Activated CD4-positive, alpha-beta T cell treated with anti-CD3 and anti-CD28 coated beads, Interleukin-2, amount 50 U/mL, for 48 hours (primary cell): ENCODE results near the gene PRPF19.
A peak's percentile ranks its signal among the peaks of the same experiment; 100 is the strongest.

Experiments
- DNase-seq, 2 experiments: peaks; one replicate each; pipeline ENCODE4 v3.0.0-alpha.2; 2020

Gene PRPF19

DNA sequence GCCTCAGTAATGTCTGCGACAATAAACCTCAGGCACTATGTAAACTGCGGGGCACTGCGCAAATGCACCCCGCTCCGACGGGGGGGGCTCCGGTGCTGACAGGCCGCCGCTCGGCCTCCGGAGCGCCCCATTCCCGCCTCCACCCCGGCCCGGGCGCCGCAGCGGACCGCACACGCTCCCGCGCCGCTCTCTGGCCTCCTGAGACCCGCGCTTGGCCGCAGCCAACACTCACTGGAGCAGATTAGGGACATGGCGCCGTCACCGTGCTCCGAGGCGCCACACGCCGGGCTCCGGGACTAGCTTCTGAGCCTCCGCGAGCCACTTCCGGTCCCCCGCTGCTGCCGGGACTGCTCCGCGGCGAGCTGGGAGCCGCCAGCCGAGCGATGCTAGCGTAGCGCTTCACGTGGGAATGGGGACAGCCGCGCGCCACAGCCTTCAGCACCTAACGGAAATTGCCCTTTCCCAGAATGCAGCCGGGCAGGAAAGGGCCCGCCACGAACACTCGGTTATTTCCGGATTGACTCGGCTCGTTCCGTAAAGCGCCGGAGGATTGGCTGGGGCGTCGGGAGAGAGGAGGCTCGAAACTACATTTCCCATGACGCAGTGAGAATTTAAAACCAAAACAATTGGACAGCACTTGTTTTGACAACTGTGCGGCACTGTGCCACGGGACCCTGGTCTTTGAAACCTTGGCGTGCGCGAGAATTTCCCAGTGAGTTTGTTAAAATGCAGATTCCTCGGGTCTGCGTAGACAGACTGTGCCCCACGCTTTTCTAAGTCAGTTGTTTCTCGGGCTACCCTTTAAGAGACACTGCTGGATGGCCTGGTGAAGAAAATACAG, at the start of gene PRPF19:
PRPF19 (minus strand) TSS at position 454 of the 841 bp plus-strand sequence; CDS start at position 251, 203 bp downstream.
- peak; percentile 99 for DNase-seq

DNA sequence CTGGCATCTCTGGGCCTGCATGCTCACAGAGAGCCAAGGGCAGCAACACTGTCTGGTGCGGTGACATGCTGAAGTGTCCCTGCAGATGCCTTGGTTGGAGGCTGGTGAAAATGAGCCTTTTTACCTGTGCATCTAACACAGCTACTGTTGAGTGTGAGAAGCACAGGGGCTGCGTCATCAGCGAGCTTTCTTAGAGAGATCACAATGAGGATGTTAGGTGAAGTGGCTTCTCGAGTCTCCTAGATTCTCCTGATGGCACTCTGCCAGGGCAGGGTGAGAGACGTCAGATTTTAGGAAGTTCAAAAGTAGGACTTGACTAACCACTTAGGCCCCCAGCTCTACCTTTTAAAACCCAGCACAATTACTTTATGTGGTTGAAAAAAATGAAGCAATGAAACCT, 49.2 kb upstream of the PRPF19 start:
- no peak for DNase-seq

DNA sequence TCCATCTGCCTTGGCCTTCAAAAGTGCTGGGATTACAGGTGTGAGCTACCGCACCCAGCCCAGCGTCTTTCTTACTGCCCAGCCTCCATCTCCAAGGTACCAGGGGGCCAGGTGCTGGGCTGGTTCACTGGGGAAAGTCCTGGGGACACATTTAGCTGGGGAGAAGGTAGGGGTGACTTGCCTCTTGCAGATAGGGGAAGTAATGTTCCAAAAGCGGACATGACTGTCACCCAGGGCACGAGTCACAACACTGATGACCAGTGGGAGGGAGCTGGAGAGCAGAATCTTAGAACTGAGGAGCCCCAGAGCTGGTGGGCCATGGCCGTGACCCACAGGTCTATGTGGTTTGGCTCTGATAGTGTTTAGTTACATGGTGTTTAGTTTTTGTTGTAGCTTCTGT, 48.0 kb upstream of the PRPF19 start:
- no peak for DNase-seq

DNA sequence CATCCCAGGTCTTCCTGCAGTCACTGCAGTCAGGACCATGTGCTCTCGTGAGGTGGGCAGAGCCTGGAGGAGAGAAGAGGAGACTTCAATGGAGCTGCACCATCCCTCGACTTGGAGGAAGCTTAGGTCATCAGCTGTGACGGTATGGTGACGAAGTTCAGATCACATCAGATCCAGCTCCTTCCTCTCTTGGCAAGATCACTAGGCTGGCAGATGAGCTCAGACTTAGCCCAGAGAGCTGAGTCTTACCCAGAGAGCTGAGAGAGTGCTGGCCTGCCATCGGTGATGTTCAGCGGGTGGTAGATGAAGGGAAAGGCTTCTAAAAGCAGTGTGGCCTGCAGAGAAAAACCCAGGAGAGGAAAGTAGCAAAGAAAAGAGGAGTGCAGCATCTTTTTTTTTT, 47.4 kb upstream of the PRPF19 start:
- DNase-seq, result no peak

DNA sequence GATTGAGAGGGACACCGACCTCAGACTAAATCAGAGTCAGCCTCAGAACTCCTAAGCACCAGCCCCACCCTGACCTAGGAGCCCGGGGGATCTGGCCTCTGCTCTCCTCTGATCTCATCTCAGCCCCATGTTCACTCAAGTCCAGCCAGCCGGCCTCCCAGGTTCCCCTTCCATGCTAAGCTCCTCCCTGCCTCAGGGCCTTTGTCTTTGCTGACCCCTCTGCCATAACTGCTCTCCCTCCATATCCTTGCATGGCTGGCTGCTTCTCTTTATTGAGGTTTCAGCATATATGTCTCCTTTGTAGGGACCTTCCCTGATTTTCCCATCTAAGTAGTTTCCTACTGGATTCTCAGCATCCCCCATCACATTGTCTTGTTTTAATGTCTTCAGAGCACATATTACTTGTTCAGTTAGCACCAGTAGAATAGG, 46.4 kb upstream of the PRPF19 start:
- no peak for DNase-seq

DNA sequence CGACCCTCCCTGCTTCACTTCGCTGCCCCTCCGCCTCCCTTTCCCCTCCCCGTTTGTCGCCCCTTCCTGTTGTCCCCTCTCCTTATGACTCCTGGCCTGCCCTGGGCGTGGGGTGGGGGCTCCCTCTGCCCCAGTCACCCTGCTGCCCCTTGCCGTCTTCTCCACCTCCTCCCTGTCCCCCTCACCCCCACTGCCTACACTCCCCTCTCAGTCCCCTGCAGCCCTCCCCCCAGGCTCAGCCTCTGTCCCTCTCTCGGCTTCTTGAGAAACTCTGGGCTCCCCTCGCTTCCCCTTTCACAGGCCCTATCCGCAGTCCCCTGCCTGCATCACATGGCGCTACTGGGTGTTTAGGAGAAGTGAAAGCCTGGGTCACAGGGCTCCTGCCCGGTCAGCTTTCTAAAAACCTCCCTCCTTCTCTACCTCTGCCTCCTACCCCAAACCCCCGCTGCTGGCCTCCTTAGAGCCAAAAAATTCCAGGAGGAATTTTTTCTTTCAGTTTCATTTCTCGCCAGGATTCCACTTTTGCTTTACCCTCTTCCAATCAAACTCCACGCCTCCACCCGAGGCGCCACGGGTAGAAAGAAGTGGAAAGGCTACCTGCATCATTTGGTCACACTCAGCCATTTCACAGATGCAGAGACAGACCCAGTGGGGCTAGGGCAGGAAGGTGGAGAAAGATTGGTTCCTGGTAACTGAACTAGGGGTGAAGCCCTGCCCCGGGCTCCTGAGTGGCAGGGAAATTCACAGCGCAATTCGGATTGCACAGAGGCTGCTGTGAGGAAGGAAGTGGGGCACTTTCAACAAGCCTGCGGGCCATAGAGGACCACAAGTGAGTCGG, 45.7 kb upstream of the PRPF19 start, which contains the start of gene SLC15A3:
SLC15A3 (minus strand) TSS at position 273 of the 838 bp plus-strand sequence. CDS start 625 bp downstream, outside the sequence.
- DNase-seq, result peak; percentile 17 to 30

DNA sequence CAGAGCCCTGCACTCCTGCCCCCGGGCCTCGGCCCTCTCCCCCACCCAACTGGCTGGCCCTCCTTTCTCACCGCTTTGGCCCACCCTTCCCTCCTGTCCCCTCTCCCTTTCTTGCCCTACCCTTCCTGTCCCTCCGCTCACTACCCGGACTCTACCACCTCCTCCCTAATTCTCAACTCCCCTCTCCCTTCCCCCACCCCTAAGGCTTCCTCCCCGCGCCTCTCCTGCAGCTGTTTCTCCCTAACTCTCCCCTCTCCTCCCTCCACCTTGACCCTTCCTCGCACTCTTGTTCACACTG, 45.2 kb upstream of the PRPF19 start:
- DNase-seq, result peak in 1 of 2 experiments; percentile 10

DNA sequence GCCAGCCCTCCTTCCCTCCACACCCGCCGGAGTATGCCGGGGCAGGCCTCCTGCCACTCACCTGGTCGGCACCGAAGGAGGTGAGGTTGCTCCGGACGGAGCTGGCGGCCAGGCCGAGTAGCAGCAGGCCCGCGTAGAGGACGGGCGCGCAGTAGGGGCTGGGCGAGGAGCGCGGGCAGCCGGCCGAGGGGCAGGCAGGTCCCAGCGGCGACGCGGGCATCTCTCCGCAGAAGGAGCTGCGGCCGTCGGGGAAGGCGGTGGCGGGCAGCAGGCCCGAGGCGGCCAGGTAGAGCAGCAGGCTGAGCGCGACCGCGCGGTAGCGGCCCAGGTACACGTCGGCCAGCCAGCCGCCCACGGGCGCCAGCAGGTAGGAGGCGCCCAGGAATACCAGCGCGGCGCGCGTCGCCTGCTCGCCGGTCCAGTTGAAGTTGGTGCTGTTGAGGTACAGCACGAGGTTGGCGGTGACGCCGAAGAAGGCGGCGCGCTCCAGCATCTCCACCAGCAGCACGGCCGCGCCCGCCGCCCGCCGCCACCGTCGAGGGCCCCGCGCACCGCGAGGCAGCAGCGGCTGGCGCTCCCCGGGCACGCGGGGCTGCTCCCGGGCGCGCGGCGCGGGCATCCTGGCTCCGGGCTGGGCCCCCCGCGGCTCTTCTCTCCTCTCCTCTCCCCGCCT, 44.7 kb upstream of the PRPF19 start:
- DNase-seq, result peak; percentile 27 to 30

DNA sequence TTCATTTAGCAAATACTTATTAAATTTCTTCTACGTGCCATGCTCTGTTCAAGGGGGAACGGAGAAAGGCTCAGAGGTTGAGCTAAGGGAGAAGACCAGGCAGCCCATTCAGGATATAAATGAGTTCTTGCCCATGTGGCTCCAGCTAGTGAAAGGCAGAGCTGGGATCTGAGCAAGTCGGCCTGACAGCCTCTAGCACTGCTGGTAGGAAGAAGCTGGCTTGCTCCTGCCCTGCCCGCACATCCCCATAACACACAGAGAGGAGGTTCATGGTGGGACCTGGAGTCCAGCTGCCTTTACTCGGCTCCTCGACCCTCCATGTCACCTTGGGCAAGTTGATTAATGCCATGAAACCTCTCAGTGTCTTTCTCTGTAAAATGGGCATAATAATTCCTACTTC, 43.6 kb upstream of the PRPF19 start:
- DNase-seq, result no peak

DNA sequence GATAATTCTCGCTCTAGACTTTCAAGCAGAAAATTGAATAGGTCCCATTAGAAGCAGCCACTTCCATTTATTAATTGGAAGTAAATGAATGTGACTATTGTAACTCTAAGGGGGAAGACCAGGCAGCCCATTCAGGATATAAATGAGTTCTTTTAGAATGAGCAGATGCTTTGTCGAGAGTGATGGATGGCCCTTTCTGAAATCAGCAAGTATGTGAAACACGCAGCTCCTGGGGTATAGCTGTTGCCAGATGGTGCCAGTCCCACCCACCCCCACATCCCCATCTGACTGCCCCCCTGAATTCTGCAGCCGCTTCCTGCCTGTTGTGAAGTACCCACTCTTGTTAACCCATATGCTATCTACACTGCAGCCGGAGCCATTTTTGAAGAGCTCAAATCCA, 41.9 kb upstream of the PRPF19 start:
- DNase-seq, result no peak

DNA sequence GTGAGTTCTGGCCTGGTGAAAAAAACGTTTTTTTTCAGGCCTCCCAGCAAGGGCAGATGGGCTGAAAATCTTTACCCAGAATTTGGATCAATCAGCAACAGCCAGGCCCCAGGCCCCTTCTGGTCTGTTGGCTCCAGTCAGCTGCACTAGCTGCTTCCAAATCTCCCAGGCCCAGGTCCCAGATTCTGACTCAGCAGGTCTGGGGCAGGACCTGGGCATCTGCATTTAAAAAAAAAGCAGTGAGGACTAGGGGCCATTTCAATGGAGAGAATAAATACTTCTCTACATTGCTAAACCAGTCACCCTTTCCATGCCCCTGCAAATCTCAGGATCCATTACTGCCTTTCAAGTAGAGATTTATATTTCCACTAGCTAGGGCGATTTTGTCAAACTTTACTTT, 41.3 kb upstream of the PRPF19 start:
- no peak for DNase-seq

DNA sequence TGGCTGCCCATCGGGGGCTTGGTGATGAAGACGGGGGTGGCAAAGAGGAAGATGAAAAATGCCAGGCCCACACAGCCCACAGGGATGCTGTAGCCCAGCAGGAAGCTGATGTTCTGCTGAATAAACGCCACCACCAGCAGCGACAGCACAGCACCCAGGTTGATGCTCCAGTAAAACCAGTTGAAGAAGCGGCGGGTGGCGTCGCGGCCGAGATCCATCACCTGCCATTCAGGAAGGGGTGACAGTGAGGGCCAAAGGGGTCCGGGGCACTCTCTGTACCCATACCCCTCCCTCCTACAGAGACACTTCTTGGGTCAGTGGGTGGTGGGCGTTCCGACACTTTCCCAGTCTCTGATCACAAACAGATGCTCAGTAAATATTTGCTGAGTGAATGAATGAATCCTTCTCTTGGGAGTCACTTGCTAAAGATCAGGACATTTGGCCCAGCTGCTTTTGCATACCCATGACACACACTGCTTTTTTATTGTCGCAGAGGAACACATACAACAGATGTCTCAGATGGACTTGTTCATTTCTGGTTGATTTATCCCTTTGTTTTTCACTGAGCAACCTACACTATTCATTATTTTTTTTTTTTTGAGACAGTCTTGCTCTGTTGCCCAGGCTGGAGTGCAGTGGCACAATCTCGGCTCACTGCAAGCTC, 40.3 kb upstream of the PRPF19 start:
- no peak for DNase-seq

DNA sequence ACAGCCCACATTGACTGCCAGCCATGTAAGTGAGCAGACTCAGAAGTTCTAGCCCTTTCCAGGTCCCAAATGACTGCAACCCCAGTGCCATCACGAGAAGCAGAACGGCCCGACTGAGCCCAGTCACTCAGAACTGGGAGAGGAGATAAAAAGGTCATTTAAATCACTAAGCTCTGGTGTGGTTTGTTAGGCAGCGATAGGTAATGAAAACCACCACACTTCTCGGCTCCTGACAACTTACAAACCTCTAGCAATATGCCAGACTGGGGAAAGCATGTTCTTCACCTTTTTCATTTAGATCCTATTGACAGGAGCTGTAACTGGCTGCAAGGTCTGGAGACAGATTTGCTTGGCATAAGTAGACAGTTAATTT, 38.9 kb upstream of the PRPF19 start:
- DNase-seq, result no peak

DNA sequence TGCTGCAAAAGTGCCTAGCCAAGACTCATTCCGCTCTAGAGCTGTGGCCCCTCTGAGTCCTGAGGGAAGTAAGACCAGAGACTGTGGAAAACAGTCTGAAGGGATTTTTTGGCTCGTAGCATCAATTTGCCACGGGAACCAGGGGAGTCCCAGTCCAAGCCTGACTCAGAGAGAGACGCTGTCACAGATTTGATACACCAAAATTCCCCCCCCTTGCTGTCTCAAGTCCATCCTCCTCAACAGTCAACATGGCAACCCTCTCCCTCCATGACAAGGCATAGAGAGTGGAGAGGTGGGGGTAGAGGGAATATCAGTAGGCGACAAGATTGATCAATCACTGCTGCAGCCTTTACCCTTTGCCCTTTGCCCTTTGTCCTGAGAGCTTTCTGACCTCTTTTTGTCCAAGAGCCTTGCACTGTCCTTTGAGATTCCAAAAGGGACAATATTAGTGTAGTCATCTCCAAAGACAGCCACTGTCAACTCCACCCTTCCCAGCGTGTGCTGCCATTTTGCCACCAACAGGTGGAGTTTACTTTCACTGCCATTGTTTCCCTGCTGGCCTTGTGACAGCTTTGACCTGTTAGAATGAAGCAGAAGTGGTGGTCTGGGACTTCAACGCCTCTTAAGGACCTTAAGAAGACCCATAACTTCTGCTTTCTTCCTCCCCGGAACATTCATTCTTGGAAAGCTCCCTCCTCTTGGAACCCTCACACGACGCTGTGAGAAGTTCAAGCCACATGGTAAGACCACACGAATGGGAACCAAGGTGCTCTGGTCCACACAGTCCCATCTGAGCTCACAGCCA, 38.3 kb upstream of the PRPF19 start:
- DNase-seq, result no peak

DNA sequence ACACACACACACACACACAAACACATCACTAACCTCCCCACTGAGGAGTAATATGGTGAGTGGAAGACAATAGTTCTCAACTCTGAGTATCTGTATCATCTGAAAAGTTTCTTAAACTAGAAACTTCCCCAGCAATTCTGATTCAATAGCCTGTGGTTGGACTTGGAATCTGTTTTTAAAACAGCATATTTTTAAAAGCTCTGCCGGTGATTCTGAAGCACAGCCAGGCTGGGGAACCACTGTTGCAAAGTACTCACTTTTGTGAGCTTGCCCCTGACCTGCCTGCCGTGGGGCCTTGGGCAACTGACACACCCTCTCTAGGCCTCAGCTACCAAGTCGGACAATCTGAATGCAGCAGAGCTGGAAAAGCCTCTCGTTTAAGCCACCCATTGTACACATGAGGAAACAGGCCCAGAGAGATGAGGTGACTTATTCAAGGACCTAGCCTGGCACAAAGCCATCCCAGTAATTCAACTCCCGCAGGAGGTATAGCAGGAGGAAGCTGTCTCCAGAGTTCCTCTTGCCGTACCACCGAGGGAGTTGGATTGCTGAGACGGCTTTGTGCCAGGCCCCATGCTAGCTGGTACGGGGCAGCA, 36.7 kb upstream of the PRPF19 start:
- no peak for DNase-seq

DNA sequence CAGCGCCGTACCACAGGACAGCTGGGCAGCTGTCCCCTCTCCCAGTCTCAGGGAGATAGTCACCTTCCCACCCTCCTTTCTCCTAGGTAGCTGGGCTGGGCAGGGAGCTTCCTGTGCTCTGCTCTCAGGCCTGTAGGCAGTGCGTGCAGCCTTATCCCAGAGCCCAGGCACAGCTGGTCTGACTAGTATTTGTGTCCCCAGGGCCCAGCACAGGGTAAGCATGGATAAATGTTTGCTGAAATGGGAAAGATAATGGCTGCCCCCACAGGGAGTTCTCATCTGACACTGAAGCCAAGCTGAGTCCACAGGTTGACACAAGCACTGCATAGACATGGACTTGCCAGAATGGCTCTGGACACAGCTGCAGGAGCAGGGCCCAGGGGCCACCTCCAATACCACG, 35.8 kb upstream of the PRPF19 start:
- DNase-seq, result no peak

DNA sequence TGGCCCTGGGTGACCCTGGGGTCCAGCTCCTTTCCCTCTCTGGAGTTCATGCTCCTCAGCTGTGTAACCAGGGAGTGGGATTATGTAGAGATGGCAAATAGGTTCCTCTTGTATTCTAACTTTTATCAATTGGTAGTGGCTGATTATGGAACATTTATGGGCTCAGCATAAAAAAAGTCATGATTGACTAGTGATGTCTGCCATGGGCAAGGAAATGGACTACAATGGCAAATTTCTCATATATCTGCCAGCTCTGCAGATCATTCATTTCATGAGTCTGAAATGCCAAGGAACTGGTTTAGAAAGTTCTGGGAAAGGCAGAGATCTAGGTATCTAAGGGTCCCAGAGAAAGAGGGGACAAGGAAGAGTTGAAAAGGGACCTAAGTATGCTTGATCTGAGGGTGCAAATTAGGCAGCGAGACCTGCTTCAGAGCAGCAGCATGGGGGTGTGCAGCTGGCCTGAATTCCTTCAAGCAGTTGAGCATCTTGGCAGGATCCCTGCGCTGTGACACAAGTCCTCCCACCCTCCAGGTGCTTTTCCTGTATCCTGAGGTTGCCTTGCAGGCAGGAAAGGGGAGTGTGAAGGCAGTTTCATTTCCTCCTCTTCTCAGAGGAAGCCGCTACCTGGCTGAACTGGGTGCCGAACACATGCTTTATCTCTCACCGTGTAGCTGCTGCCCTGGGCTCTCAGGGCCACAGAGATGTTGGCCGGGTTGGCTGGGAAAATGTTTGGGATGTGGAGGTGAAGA, 35.2 kb upstream of the PRPF19 start:
- DNase-seq, result no peak

DNA sequence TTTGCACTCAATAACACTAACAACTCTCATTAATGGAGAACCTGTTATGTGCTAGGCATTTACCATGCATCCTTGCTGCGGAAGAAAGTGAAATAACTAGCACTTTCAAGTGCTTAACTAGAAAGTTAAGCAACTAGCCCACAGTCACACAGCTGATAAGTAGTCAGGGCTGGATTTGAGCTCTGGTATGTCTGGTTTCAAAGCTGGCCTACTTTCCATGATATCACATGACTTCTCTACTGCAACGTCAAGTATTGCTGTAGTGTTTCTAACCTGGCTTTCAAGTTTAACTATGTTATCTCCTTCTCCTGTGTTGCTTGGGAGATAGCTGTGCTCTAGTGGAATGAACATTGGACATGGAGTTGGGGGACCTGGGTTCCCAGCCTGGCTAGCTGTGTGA, 33.5 kb upstream of the PRPF19 start:
- no peak for DNase-seq

DNA sequence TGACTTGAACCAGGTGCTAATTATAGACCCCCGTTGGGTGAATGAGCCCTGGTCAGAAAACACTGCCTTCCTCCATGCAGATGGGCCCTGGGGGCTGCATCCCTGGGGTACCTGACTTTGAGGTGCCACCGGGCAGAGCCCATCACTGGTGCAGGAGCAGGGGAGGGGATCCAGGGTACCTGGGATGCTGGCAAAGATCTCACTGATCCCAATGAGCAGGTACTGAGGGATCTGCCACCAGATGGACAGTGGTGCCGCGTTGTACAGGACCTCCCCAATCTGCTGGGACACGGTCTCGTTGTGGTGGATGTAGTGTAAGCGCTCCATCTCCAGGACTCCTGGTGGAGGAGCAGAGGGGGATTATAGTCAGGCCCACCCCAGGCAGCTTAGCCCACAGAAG, 32.9 kb upstream of the PRPF19 start:
- no peak for DNase-seq

DNA sequence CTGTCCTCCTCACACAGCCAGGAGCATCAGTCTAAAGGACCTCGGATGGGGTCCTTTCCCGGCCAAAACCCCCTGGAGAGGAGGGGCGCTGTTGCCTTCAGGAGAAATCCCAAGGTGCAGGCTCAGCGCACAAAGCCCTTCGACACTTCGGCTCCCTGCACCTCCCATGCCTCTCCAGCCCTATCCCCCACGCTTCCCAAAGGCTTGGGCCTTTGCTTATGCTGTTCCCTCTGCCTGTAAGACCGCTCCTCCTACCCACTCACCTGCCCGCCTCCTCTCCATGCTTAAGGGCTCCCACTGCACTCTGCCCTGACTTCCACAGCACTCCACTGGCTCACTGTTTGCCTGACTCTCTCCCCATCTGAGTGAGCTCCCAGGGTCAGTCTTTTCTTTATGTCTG, 32.1 kb upstream of the PRPF19 start:
- no peak for DNase-seq

DNA sequence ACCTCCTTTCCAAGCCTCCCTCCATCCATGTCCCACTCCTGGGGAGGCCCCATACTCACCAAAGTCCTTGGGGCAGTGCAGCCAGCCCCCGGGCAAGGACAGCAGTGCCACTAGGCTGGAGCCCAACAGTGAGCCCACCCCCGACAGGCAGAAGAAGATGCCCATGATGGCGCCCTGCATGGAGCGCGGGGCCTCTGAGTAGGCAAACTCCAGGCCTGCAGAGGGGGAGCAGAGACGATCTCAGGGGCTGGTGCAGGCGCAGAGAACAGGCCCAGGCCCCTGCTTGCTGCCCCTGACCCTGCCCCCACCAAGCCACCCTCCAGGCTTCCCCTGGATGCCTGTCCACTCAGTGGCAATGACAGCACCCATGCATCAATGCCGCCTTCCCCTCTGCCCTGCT, 31.4 kb upstream of the PRPF19 start:
- DNase-seq, result no peak
